ENCODE measurements around the gene NFXL1.

- TF ChIP-seq, protein P1, sequence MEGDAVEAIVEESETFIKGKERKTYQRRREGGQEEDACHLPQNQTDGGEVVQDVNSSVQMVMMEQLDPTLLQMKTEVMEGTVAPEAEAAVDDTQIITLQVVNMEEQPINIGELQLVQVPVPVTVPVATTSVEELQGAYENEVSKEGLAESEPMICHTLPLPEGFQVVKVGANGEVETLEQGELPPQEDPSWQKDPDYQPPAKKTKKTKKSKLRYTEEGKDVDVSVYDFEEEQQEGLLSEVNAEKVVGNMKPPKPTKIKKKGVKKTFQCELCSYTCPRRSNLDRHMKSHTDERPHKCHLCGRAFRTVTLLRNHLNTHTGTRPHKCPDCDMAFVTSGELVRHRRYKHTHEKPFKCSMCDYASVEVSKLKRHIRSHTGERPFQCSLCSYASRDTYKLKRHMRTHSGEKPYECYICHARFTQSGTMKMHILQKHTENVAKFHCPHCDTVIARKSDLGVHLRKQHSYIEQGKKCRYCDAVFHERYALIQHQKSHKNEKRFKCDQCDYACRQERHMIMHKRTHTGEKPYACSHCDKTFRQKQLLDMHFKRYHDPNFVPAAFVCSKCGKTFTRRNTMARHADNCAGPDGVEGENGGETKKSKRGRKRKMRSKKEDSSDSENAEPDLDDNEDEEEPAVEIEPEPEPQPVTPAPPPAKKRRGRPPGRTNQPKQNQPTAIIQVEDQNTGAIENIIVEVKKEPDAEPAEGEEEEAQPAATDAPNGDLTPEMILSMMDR (IDR thresholded peaks at IDR 0.05; ENCODE audit: low read depth, low read length, poor library complexity, severe bottlenecking): no peak
- TF ChIP-seq EZH2phosphoT487 (IDR thresholded peaks at IDR 0.05; ENCODE audit: borderline replicate concordance, low read length): no peak
These were observed 74.1 kb downstream of the NFXL1 start for GRCh38 chr4:47840291-47840690.

All from DOHH2 (cell line).